Measurements from ENCODE around the gene EYA2.
"Not testable (repeated sequence)": the region's sequence is repeated elsewhere in the genome, so short reads cannot be mapped to it uniquely, and the experiment has no call there.

EYA2 gene, protein sequence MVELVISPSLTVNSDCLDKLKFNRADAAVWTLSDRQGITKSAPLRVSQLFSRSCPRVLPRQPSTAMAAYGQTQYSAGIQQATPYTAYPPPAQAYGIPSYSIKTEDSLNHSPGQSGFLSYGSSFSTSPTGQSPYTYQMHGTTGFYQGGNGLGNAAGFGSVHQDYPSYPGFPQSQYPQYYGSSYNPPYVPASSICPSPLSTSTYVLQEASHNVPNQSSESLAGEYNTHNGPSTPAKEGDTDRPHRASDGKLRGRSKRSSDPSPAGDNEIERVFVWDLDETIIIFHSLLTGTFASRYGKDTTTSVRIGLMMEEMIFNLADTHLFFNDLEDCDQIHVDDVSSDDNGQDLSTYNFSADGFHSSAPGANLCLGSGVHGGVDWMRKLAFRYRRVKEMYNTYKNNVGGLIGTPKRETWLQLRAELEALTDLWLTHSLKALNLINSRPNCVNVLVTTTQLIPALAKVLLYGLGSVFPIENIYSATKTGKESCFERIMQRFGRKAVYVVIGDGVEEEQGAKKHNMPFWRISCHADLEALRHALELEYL

GRCh38 chr20:46894579-46894958, at the start of gene EYA2:
Gene EYA2 (plus strand): TSS chr20:46894843. CDS start chr20:46990011, 95,168 bp downstream.
- DNase-seq (ENCODE audit: low read depth in 2 of 2) = no peak

GRCh38 chr20:46844965-46845364, 49.7 kb upstream of the EYA2 start:
- DNase-seq (ENCODE audit: low read depth in 2 of 2) = no peak

DNA sequence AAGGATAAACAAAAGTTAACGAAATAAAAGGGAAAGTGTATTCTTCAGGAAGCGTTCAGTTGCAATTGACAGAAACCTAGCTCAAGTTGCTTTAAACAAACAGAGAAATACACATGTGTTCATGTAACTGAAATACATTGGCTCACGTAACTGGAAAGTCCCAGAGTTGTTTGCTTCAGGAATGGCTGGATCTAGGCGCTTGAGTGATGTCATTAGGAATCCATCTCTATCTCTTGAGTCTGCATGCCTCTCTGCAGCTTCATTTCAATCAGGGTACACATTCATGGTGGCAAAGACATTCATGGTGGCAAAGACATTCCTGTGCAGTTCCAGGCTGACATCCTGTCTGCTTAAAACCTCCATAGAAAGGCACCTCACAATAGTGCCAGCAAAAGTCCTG, 45.4 kb upstream of the EYA2 start:
- DNase-seq (ENCODE audit: low read depth in 2 of 2) = no peak

DNA sequence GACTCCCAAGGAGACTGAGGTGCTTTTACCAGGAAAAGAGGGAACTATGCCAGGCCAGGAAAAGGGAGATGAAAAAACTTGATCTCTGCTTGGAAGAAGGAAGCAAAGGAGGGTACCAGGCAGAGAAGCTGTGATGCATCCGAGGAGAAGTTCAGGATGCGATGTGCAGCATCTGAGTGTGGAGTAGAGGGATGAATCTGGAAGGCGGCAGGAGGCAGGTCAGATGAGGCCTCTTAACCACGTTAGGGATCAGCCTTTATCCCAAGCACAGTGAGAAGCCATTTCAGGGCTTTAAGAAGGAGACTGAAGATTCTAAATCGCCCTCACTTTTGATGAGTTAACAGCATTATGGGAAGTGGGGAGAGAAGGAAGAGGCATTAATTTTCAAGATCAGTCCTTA, 44.9 kb upstream of the EYA2 start:
- DNase-seq (ENCODE audit: low read depth in 2 of 2) = no peak

DNA sequence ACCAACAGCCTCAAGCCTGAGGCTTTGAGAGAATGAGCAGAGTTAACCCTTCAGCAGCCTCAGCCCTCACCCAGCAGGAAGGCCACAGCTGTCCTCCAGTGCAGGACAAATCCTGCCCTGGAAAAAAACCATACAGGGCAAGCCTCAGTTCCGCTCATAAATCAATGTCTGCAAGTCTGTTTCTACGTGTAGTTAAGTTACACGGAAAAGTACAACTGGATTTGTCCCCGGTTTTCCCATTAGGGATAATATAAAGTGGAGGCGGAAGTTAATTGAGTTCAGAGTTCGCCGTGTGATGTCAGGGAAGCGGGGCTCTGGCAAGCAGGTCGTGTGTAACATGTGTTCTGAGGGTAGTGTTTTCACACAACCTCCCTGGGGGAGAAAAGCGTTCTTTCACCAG, 44.2 kb upstream of the EYA2 start:
- no peak for DNase-seq (ENCODE audit: low read depth in 2 of 2)

- DNase-seq (ENCODE audit: low read depth in 2 of 2) = no peak
These were observed 43.7 kb upstream of the EYA2 start for GRCh38 chr20:46850896-46851295.

DNA sequence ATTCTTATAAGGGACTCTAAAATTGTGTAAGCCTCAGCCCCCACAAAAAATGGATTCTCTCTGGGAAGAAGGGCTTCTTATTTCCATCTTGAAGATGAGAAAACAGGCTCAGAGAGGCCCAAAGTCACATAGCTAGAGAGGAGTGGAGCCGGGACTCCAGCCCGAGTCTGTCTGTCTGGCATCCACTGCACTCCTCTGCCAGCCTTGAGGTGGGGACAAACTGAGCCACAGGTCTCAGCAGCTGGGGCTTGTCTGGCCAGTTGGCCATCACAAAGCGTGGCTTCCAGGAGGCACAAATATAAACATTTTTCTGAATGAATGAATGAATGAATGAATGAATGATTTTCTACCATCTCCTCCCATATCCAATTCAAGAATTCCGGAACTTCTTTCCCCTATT, 42.9 kb upstream of the EYA2 start:
- no peak for DNase-seq (ENCODE audit: low read depth in 2 of 2)

- no peak for DNase-seq (ENCODE audit: low read depth in 2 of 2)
These were observed 42.3 kb upstream of the EYA2 start for GRCh38 chr20:46852313-46852712.

GRCh38 chr20:46853926-46854325, 40.7 kb upstream of the EYA2 start:
- DNase-seq (ENCODE audit: low read depth in 2 of 2) = no peak

GRCh38 chr20:46857061-46857831, 37.4 kb upstream of the EYA2 start:
- DNase-seq (ENCODE audit: low read depth in 2 of 2) = no peak

DNA sequence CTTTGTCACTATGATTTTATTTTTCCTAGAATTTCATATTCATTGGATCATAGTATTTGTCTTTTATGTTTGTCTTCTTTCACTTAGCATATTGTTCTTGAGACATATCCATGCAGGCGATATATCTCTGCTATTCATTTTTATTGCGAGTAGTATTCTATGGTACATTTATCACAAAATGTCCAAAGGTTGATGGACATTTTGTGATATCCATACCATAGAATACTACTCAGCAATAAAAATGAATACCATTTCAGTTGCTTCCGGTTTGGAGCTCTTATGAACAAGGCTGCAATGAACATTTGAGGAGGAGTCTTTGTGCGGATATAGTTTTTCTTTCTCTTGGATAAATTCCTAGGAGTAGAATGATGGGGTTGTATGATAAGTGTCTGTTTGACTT, 28.8 kb upstream of the EYA2 start:
- DNase-seq (ENCODE audit: low read depth in 2 of 2) = no peak

- no peak for DNase-seq (ENCODE audit: low read depth in 2 of 2)
These were observed 24.6 kb upstream of the EYA2 start for GRCh38 chr20:46870041-46870440.

GRCh38 chr20:46872328-46873211, 22.1 kb upstream of the EYA2 start:
- no peak for DNase-seq (ENCODE audit: low read depth in 2 of 2)

- DNase-seq (ENCODE audit: low read depth in 2 of 2) = no peak
These were observed 19.6 kb upstream of the EYA2 start for GRCh38 chr20:46875059-46875458.

- no peak for DNase-seq (ENCODE audit: low read depth in 2 of 2)
These were observed 15.3 kb upstream of the EYA2 start for GRCh38 chr20:46879386-46879785.

GRCh38 chr20:46879963-46880362, 14.7 kb upstream of the EYA2 start:
- not testable (repeated sequence) for DNase-seq (ENCODE audit: low read depth in 2 of 2)

GRCh38 chr20:46883892-46884291, 10.8 kb upstream of the EYA2 start:
- DNase-seq (ENCODE audit: low read depth in 2 of 2) = no peak

- DNase-seq (ENCODE audit: low read depth in 2 of 2) = no peak
These were observed 4.0 kb upstream of the EYA2 start for GRCh38 chr20:46890682-46891081.

DNA sequence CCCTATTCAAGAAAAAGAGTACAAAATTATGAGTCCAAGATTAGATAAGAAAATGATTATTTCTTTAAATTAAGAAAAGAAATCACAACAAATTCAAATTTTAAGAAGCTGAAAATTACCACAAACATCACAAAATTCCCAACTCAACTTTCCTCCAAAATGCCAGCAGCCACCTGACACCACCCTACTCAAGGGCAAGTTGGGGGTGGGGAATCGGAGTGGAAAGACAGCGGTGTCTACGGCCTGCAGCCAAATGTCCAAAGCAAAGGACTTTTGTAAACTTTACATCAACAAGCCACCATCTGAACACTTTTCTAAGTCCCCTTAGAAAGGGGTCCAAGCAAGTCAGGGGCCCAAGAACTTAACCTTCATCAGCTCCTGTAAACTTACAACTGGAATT, 1.6 kb upstream of the EYA2 start:
- no peak for DNase-seq (ENCODE audit: low read depth in 2 of 2)

GRCh38 chr20:46893877-46894578, 615 bp upstream of the EYA2 start:
- no peak for DNase-seq (ENCODE audit: low read depth in 2 of 2)
